Measurements from ENCODE around the gene GAB1.

GAB1 gene

GRCh38 chr4:143358923-143359643 lies 22.4 kb downstream of the GAB1 start:
- Histone ChIP-seq H3K9ac (ENCODE audit: low read depth, low read length) (no peak overlapping the region), H3K9me3 (ENCODE audit: control insufficient read depth, insufficient read depth, low read length) (no peaks in the 10 kb centered on the region), H3K4me1 (ENCODE audit: insufficient read depth, low read length) (peaks cover 54% of the 10 kb centered on the region), H3K36me3 (ENCODE audit: insufficient read depth, low read length) (no peaks in the 10 kb centered on the region)

GRCh38 chr4:143359644-143360193 lies 23.0 kb downstream of the GAB1 start:
- Histone ChIP-seq H3K9me3 (ENCODE audit: control insufficient read depth, insufficient read depth, low read length) (no peaks in the 10 kb centered on the region), H3K4me1 (ENCODE audit: insufficient read depth, low read length) (peaks cover 58% of the 10 kb centered on the region)

GRCh38 chr4:143360838-143361625 lies 24.4 kb downstream of the GAB1 start:
- Histone ChIP-seq H3K9ac (ENCODE audit: low read depth, low read length) (no peak overlapping the region), H3K9me3 (ENCODE audit: control insufficient read depth, insufficient read depth, low read length) (no peaks in the 10 kb centered on the region), H3K4me1 (ENCODE audit: insufficient read depth, low read length) (peaks cover 45% of the 10 kb centered on the region), H3K36me3 (ENCODE audit: insufficient read depth, low read length) (no peaks in the 10 kb centered on the region)

More at GRCh38 chr4:143359644-143360193, 23.0 kb downstream of the GAB1 start:
- Histone ChIP-seq H3K36me3 (ENCODE audit: insufficient read depth, low read length) (no peaks in the 10 kb centered on the region), H3K9ac (ENCODE audit: low read depth, low read length) (no peak overlapping the region)

DNA sequence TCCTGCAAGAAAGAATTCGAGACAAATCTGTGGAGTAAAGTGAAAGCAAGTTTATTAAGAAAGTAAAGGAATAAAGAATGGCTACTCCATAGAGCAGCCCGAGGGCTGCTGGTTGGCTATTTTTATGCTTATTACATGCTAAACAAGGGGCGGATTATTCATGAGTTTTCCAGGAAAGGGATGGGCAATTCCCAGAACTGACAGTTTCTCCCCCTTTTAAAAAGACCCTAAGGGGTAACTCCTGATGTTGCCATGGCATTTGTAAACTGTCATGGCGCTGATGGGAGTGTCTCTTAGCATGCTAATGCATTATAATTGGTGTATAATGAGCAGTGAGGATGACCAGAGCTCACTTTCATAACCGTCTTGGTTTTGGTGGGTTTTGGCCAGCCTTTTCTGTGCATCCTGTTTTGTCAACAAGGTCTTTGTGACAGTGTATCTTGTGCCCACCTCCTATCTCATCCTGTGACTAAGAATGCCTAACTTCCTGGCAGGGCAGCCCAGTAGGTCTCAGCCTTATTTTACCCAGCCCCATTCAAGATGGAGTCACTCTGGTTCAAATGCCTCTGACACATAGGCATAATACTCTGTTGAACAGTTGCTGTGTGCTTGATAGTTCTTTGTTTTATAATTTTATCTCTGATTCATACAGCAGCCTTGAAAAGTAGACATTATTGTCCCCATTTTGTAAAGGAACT lies 25.8 kb downstream of the GAB1 start:
- peaks cover 30% of the 10 kb centered on the region for H3K4me1 ChIP-seq (ENCODE audit: insufficient read depth, low read length)

DNA sequence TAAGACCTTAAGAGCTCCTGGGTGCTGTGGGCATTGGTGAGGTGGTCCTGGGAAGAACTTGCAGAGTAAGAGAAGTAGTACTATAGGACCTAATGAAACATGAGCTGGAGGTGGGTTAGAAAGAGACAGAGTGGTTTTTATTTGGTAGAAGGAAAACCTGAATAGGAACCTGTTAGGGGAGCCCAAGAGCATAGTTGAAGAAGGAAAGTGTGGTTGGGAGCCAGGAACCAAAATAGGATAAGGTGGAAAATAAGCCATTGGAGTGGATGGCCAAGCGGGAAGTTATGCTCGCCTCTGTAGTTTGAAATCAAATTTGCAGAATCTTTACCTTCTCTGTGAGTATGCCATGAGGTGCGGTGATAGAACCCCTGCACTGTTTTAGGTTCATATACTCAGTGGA lies 26.7 kb downstream of the GAB1 start:
- Histone ChIP-seq H3K4me1 (ENCODE audit: insufficient read depth, low read length) (peaks cover 28% of the 10 kb centered on the region), H3K9me3 (ENCODE audit: control insufficient read depth, insufficient read depth, low read length) (no peaks in the 10 kb centered on the region), H3K36me3 (ENCODE audit: insufficient read depth, low read length) (no peaks in the 10 kb centered on the region), H3K9ac (ENCODE audit: low read depth, low read length) (no peak overlapping the region)

More for the DNA sequence above, 25.8 kb downstream of the GAB1 start:
- Histone ChIP-seq H3K36me3 (ENCODE audit: insufficient read depth, low read length) (no peaks in the 10 kb centered on the region), H3K9me3 (ENCODE audit: control insufficient read depth, insufficient read depth, low read length) (no peaks in the 10 kb centered on the region), H3K9ac (ENCODE audit: low read depth, low read length) (no peak overlapping the region)

DNA sequence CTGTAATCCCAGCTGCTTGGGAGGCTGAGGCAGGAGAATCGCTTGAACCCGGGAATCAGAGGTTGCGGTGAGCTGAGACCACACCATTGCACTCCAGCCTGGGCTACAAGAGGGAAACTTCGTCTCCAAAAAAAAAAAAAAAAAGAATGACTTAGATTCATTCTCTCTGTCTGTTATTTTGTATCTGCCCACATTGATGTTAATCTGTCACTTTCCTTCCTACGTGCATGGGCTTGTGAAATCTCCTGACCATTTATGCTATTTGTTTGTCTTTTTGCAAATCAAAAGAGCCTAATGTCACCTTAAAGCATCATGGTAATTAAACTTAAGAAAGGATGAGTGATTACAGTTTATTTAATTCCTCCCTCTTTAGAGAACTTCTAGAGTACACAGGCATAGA lies 27.4 kb downstream of the GAB1 start:
- H3K36me3 ChIP-seq (ENCODE audit: insufficient read depth, low read length) = no peaks in the 10 kb centered on the region
- H3K4me1 ChIP-seq (ENCODE audit: insufficient read depth, low read length) = peaks cover 21% of the 10 kb centered on the region
- no peaks in the 10 kb centered on the region for H3K9me3 ChIP-seq (ENCODE audit: control insufficient read depth, insufficient read depth, low read length)
- no peak overlapping the region for H3K9ac ChIP-seq (ENCODE audit: low read depth, low read length)

DNA sequence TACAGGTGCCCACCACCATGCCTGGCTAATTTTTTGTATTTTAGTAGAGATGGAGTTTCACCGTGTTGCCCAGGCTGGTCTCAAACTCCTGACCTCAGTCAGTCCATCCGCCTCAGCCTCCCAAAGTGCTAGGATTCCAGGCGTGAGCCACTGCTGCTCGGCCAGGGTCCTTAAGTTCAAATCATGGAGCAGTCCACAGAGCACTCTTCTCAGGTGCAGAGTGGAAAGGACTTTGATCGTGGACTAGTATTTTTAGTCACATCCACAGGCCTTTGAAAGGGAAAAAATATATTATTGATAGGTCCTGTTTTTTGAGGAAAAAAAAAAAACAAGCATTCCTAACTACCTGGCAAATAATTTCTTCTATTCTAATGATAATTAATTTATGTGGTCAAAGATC lies 31.2 kb downstream of the GAB1 start:
- H3K9me3 ChIP-seq (ENCODE audit: control insufficient read depth, insufficient read depth, low read length) = no peaks in the 10 kb centered on the region
- H3K36me3 ChIP-seq (ENCODE audit: insufficient read depth, low read length) = no peaks in the 10 kb centered on the region
- peaks cover 5% of the 10 kb centered on the region; the same call in 1 of the 2 replicates for H3K4me1 ChIP-seq (ENCODE audit: insufficient read depth, low read length)
- no peak overlapping the region for H3K9ac ChIP-seq (ENCODE audit: low read depth, low read length)

DNA sequence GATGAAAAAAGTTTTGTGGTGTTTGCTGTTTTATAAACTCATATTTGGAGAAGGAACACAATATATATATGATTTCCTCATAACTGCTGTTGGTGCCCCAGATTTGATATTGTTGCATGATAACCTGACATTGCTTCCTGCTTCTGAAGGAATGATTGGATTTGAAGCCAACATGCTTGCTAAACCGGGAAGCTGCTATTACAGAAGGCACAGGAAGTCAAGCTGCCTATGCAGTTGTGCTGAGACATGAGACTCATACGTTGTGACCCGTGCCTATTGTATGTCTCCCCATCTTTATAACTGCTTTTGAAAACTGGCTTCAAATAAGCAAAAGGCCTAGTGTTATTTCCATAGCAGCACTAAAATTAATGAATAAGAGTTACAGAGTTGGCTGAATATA lies 32.9 kb downstream of the GAB1 start:
- peaks cover under 1% of the 10 kb centered on the region; the same call in 1 of the 2 replicates for H3K4me1 ChIP-seq (ENCODE audit: insufficient read depth, low read length)
- H3K9me3 ChIP-seq (ENCODE audit: control insufficient read depth, insufficient read depth, low read length) = no peaks in the 10 kb centered on the region
- no peaks in the 10 kb centered on the region for H3K36me3 ChIP-seq (ENCODE audit: insufficient read depth, low read length)
- H3K9ac ChIP-seq (ENCODE audit: low read depth, low read length) = no peak overlapping the region

- H3K9ac ChIP-seq (ENCODE audit: low read depth, low read length) = no peak overlapping the region
- no peaks in the 10 kb centered on the region for H3K4me1 ChIP-seq (ENCODE audit: insufficient read depth, low read length)
- no peaks in the 10 kb centered on the region for H3K36me3 ChIP-seq (ENCODE audit: insufficient read depth, low read length)
- no peaks in the 10 kb centered on the region for H3K9me3 ChIP-seq (ENCODE audit: control insufficient read depth, insufficient read depth, low read length)
Measured at GRCh38 chr4:143372093-143372915, 35.6 kb downstream of the GAB1 start.

GRCh38 chr4:143374255-143374654 lies 37.6 kb downstream of the GAB1 start:
- Histone ChIP-seq H3K9me3 (ENCODE audit: control insufficient read depth, insufficient read depth, low read length) (no peaks in the 10 kb centered on the region), H3K36me3 (ENCODE audit: insufficient read depth, low read length) (no peaks in the 10 kb centered on the region), H3K4me1 (ENCODE audit: insufficient read depth, low read length) (peaks cover 5% of the 10 kb centered on the region; the same call in 1 of the 2 replicates), H3K9ac (ENCODE audit: low read depth, low read length) (no peak overlapping the region)

DNA sequence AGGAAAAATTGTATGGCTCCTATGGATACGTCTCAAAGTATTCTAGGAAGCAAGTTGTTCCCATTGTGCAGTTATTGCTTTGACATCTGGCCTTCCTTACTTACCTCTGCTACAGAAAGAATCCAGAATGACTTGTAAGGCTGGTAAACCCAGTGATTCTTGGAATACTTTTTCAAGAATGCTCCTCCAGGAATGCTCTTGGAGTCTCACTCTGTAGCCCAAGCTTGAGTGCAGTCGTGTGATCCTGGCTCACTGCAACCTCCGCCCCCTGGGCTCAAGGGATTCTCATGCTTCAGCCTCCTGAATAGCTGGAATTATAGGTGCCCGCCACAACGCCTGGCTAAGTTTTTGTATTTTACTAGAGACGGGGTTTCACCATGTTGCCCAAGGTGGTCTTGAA lies 38.1 kb downstream of the GAB1 start:
- Histone ChIP-seq H3K9me3 (ENCODE audit: control insufficient read depth, insufficient read depth, low read length) (no peaks in the 10 kb centered on the region), H3K9ac (ENCODE audit: low read depth, low read length) (no peak overlapping the region), H3K4me1 (ENCODE audit: insufficient read depth, low read length) (peaks cover 5% of the 10 kb centered on the region; the same call in 1 of the 2 replicates), H3K36me3 (ENCODE audit: insufficient read depth, low read length) (no peaks in the 10 kb centered on the region)

DNA sequence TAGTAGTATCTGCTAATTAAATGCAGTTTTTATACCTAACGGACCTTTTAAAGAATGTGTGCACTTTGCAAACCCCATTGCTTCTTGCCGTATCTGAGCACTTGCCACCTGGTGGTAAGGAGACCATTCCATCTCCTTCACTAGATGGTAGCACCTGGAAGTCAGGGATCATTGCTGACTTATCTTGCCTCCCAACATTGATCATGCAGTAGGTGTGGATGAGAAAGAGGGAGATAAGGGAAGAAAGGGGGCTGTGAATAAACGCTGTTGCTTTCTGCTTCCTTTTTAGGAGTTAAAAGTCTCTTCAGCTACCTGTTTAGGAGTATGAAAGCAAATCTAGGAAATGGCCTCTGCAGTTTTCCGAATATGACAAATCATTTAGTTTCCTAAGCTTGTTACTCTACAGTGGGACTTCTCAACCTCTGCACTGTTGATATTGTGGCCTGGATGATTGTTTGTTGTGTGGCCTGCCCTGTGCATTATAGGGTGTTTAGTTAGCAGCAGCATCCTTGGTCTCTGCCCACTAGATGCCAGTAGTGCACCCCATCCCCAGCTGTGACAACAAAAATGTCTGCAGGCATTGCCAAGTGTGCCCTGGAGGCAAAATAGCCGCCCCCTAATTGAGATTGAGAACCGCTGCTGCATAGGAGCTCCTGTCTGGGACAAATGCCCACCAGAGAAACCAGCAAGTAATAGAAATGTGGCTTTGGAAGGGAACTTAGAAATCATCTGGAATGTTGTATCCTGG lies 38.8 kb downstream of the GAB1 start:
- no peaks in the 10 kb centered on the region for H3K9me3 ChIP-seq (ENCODE audit: control insufficient read depth, insufficient read depth, low read length)
- H3K9ac ChIP-seq (ENCODE audit: low read depth, low read length) = no peak overlapping the region
- peaks cover 5% of the 10 kb centered on the region for H3K4me1 ChIP-seq (ENCODE audit: insufficient read depth, low read length)
- no peaks in the 10 kb centered on the region for H3K36me3 ChIP-seq (ENCODE audit: insufficient read depth, low read length)

GRCh38 chr4:143377611-143378099 lies 41.0 kb downstream of the GAB1 start:
- H3K4me1 ChIP-seq (ENCODE audit: insufficient read depth, low read length) = peaks cover 26% of the 10 kb centered on the region

More at GRCh38 chr4:143377611-143378099, 41.0 kb downstream of the GAB1 start:
- Histone ChIP-seq H3K36me3 (ENCODE audit: insufficient read depth, low read length) (no peaks in the 10 kb centered on the region), H3K9me3 (ENCODE audit: control insufficient read depth, insufficient read depth, low read length) (no peaks in the 10 kb centered on the region), H3K9ac (ENCODE audit: low read depth, low read length) (no peak overlapping the region)
